Activated T-cell treated with anti-CD3 and anti-CD28 coated beads, Interleukin-2, amount 50 U/mL, for 1 hour (primary cell): ENCODE data around the gene LIMS2.

ENCODE experiments used
- DNase-seq: peaks from one replicate; pipeline ENCODE4 v3.0.0-alpha.2; 2020

LIMS2 gene

GRCh38 chr2:127596311-127597045, 78.9 kb downstream of the LIMS2 start:
- no peak for DNase-seq

GRCh38 chr2:127594116-127594591, 81.2 kb downstream of the LIMS2 start:
- no peak for DNase-seq

- DNase-seq = no peak
Measured at GRCh38 chr2:127593228-127594115, 81.9 kb downstream of the LIMS2 start.

- no peak for DNase-seq
Measured at GRCh38 chr2:127592761-127593227, 82.5 kb downstream of the LIMS2 start.

DNA sequence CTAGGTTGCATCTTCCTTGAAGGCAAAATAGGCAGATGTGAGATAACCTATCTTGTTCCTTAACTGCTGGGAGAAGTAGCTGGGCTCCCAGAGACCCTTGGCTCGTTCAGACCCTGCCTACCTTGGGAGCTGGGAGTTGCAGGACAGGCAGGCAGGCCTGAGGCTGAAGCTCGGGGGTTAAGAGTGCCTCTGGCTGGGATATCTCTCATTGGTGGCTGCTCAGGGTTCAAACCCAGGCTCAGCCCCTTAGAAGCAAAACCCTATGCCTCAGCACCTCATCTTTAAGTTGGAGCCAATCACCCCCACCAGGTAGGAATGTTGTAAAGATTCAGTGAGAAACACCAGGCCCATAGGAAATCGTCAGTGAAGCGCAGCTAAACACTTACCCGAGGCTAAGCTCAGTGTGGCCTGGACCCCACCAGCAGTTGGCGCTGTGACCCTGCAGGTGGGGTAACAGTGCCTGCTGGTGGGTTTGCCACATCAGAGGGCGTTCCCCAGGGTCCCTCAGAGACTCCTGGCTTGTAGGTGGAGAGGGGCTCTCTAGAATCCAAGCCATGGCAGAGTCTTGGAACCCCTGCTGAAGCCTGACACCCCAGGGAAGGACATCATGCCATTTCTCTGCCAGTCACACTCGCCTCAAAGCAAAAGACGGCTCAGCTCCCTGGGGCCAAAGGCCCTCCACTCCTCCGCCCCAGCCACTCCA, 84.0 kb downstream of the LIMS2 start:
- DNase-seq = peak; percentile 72

- DNase-seq = no peak
Measured at GRCh38 chr2:127590386-127591190, 84.7 kb downstream of the LIMS2 start.

- no peak for DNase-seq
Measured at GRCh38 chr2:127589841-127590240, 85.5 kb downstream of the LIMS2 start.

DNA sequence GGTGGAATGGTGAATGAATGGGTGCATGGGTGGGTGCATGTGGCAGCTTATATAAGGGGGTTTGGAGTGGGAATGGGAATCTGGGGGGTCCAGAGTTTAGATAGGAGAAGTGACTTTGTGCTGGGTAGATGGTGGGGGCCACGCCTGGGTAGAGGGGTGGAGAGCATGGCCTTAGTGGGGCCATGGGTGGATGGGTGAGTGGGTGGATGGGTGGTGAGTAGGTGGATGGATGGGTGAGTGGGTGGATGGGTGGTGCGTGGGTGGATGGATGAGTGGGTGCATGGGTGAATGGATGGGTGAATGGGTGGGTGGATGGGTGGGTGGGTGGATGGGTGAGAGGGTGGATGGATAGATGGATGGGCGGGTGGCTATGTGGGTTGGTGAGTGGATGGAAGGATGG, 86.0 kb downstream of the LIMS2 start:
- DNase-seq = no peak
